Heart right ventricle (tissue), 16 donors: ENCODE data around the gene PLEKHG5. TPM values are rescaled to one million over a fixed set of nuclear protein-coding genes. Genes with fewer than 3 reads are reported as not detected.

Experiments
- ATAC-seq, 8 donors: fragments of 200-7000 bp; cut with Tn5 transposase; one replicate each; pipeline ENCODE4 v1.9.1; 2020; ENCODE audit warnings: mild to moderate bottlenecking in 8 of 8, moderate library complexity in 8 of 8, moderate number of reproducible peaks in 1 of 8
- DNase-seq, 2 donors: peaks; one replicate each; pipeline ENCODE4 v3.0.0-alpha.2; 2020
- H3K27ac ChIP-seq, 10 donors: fragments of 200-600 bp; sonication (generic) in 2 of 10; one replicate each; pipeline versions ENCODE4 v1.5.0 to v1.8.0; 2020 to 2022; ENCODE audit warnings: mild to moderate bottlenecking in 3 of 10
- H3K27me3 ChIP-seq, 7 donors: fragments of 200-600 bp; one replicate each; pipeline ENCODE4 v1.8.0; 2021 to 2022; ENCODE audit warnings: mild to moderate bottlenecking in 2 of 7
- H3K36me3 ChIP-seq, 9 donors: fragments of 200-600 bp; sonication (generic) in 1 of 9; one replicate each; pipeline versions ENCODE4 v1.5.0 to v1.8.0; 2020 to 2022; ENCODE audit warnings: mild to moderate bottlenecking in 2 of 9
- H3K4me1 ChIP-seq, 9 donors: fragments of 200-600 bp; sonication (generic) in 1 of 9; one replicate each; pipeline versions ENCODE4 v1.5.0 to v1.8.0; 2020 to 2022; ENCODE audit warnings: mild to moderate bottlenecking in 4 of 9
- H3K4me3 ChIP-seq, 10 donors: fragments of 200-600 bp; sonication (generic) in 2 of 10; one replicate each; pipeline versions ENCODE4 v1.5.0 to v1.8.0; 2020 to 2022; ENCODE audit warnings: mild to moderate bottlenecking in 7 of 10, moderate library complexity in 2 of 10
- H3K9me3 ChIP-seq, 11 donors: fragments of 200-600 bp in 10 of 11; sonication (generic) in 2 of 11; one replicate each; pipeline versions ENCODE4 v1.5.0 to v1.8.0; 2013 to 2022; ENCODE audit warnings: mild to moderate bottlenecking in 2 of 11, control low read depth in 1 of 11, moderate library complexity in 1 of 11
- WGBS, 2 donors: extraction: QIAGEN DNeasy Blood & Tissue Kit; methylation state at CpG; one replicate each; pipeline ENCODE4 v1.1.7; 2013; ENCODE audit warnings: inconsistent platforms in 1 of 2; 5-methylcytosine and 5-hydroxymethylcytosine counted together
- intact Hi-C, 10 donors: fragments of 100-400 bp; cut with DNase I; formaldehyde crosslinking; loops; one replicate each; pipeline versions ENCODE4 v1.11.1 to v1.14.2; 2022
- polyA plus RNA-seq, 2 donors: library from polyadenylated mRNA; stranded (reverse); fragments of 200-250 nt; gene quantifications; one replicate each; pipeline ENCODE4 v1.2.3, GENCODE V29; 2013
- total RNA-seq, 10 donors: library from RNA; stranded (reverse); fragmentation: NEBNext Ultra II Directional in 3 of 10; extraction: Animal tissue kit (Norgen Biotek cat#: 25700) in 3 of 10; gene quantifications; one replicate each; pipeline versions ENCODE4 v1.2.1 to v1.2.4, GENCODE V29; 2021 to 2023
- TF ChIP-seq, protein P1 (sequence below), 9 donors: fragments of 200-600 bp; sonication (generic) in 2 of 9; IDR thresholded peaks; one replicate each; pipeline versions ENCODE4 v1.5.0 to v1.8.0; 2021 to 2022; ENCODE audit warnings: antibody characterized with exemption in 9 of 9, mild to moderate bottlenecking in 5 of 9, moderate library complexity in 1 of 9
- donor health status: Arrhythmogenic right ventricular cardiomyopathy.
- donor health status: ischemic (EF 13 %, LVEDD 7.1; RV severe dilation, severe dysfunction).
- donor health status: healthy with polysubstance abuse.
- donor health status: DM: no; HTN: yes; CAD: no.
- donor health status: DM: no; HTN: no; CAD: no.
- donor health status: ischemic (EF 25% LVEDD 6.9; RV normal size, moderate dysfunction).
- donor health status: ischemic (EF 25% LVEDD 5.7; RV mildly dilated, moderate dysfunction).
- donor health status: healthy.
- donor health status: DM: yes; HTN: yes; CAD: no.
- donor health status: Ischemic cardiomyopathy.
- donor health status: ischemic (EF 35%, LVEDD 5.7; RV mildly dilated, moderate dysfunction).
- donor health status: nonischemic (EF 11% LVEDD 7.7; RV severe dilation, severe dysfunction).
- donor health status: DM: yes; HTN: yes; CAD: no.
- donor health status: PGD.
- donor health status: ischemic (EF 29% LVEDD 5.4; RV normal size, mild dysfunction).
- donor health status: nonischemic (EF 23%, LVEDD 6.1; RV moderate dilation, normal function).

Gene PLEKHG5
- total and polyA plus RNA-seq, 12 donors, result 6.6 to 28.7 (median 15.3) TPM

DNA sequence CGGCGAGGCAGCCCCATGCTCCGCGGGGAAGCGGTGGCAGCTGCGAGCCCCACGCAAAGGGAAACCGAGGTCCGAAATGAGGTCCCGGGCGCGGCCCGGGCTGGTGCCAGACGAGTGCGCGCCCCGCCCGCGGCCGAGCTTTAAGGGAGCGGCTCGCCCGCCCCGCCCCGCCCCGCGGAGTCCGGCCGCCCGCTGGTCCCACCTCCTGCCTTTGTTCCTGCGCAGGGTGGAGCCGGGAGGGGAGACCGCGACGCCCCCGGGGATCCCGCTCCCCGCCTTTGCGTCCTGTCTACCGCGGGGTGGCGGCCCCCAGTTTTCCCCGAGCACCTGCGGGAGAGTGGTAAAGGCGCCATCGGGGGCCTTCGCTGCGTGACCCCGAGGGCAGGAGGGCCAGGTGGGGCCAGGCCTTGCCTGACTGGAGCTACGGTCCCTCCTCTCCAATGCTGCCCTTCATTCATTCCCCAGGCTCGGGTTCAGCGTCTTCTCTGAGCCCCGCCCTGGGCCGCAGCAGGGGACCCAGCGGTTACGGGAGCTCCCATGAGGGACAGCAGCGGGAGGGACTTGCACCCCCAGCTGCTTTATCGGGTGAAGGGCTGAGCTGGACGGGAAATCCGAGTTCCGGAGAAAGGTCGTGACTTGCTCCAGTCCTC lies 71.5 kb downstream of the PLEKHG5 start, which contains the start of gene HES2:
HES2 (minus strand) TSS at position 116 of the 650 bp plus-strand sequence; CDS start at position 17, 99 bp downstream.
- peaks cover 59 to 100% (median 98%) of the 10 kb centered on the region in 7 donors for H3K27me3 ChIP-seq
- H3K4me1 ChIP-seq, result peaks cover 27 to 44% (median 40%) of the 10 kb centered on the region in 9 donors
- H3K36me3 ChIP-seq, result no peaks in the 10 kb centered on the region
- 1 to 2% methylated on average over 48 to 62 of the region's 62 CpGs for WGBS, 2 donors
- H3K9me3 ChIP-seq, result no peaks in the 10 kb centered on the region
- intact Hi-C loops, result loop anchor here in 1 of 10 donors (5.0 kb wide), 1 partner anchor 168 kb away; no protein-coding TSS in a partner anchor
- TF ChIP-seq, protein P1, sequence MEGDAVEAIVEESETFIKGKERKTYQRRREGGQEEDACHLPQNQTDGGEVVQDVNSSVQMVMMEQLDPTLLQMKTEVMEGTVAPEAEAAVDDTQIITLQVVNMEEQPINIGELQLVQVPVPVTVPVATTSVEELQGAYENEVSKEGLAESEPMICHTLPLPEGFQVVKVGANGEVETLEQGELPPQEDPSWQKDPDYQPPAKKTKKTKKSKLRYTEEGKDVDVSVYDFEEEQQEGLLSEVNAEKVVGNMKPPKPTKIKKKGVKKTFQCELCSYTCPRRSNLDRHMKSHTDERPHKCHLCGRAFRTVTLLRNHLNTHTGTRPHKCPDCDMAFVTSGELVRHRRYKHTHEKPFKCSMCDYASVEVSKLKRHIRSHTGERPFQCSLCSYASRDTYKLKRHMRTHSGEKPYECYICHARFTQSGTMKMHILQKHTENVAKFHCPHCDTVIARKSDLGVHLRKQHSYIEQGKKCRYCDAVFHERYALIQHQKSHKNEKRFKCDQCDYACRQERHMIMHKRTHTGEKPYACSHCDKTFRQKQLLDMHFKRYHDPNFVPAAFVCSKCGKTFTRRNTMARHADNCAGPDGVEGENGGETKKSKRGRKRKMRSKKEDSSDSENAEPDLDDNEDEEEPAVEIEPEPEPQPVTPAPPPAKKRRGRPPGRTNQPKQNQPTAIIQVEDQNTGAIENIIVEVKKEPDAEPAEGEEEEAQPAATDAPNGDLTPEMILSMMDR (IDR thresholded peaks at IDR 0.05), result no peak
- DNase-seq (no peak), ATAC-seq (peak in 6 of 8 donors; percentile 39 to 66 (median 48))
- H3K4me3 ChIP-seq, result peak within 1 kb of the TSS; percentile 23 to 55 (median 44)
- no peak within 1 kb of the TSS for H3K27ac ChIP-seq

DNA sequence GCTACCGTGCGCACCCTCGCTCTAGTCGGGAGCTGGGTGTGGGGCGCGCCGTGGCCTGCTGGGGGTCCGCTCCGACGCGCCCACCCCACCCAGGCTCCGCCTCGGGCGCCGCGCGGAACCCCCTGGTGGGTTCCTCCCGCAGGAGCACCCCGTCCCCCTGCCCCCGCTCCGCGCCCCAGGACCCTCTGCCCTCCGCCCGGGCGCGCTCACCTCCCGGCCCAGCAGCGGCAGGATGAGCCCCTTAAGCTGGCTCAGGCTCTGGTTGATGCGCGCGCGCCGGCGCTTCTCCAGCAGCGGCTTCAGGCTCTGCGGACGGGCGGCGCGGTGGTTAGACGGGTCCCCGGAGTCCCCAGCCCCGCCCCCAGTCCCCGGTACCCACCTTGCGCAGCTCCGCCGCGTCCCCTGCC lies 72.1 kb downstream of the PLEKHG5 start:
- DNase-seq (no peak), ATAC-seq (no peak)
- intact Hi-C loops, result loop anchor here in 1 of 10 donors (5.0 kb wide), 1 partner anchor 167 kb away; no protein-coding TSS in a partner anchor
- H3K36me3 ChIP-seq, result no peaks in the 10 kb centered on the region
- H3K4me3 ChIP-seq, result peak overlapping the region; percentile 23 to 55 (median 44)
- no peak overlapping the region for H3K27ac ChIP-seq
- WGBS, 2 donors, result 1 to 2% methylated on average over 48 of the region's 48 CpGs
- H3K4me1 ChIP-seq, result peaks cover 27 to 44% (median 38%) of the 10 kb centered on the region in 9 donors
- H3K9me3 ChIP-seq, result no peaks in the 10 kb centered on the region
- H3K27me3 ChIP-seq, result peaks cover 53 to 100% (median 98%) of the 10 kb centered on the region in 7 donors
- TF ChIP-seq, protein P1 (IDR thresholded peaks at IDR 0.05), result no peak

DNA sequence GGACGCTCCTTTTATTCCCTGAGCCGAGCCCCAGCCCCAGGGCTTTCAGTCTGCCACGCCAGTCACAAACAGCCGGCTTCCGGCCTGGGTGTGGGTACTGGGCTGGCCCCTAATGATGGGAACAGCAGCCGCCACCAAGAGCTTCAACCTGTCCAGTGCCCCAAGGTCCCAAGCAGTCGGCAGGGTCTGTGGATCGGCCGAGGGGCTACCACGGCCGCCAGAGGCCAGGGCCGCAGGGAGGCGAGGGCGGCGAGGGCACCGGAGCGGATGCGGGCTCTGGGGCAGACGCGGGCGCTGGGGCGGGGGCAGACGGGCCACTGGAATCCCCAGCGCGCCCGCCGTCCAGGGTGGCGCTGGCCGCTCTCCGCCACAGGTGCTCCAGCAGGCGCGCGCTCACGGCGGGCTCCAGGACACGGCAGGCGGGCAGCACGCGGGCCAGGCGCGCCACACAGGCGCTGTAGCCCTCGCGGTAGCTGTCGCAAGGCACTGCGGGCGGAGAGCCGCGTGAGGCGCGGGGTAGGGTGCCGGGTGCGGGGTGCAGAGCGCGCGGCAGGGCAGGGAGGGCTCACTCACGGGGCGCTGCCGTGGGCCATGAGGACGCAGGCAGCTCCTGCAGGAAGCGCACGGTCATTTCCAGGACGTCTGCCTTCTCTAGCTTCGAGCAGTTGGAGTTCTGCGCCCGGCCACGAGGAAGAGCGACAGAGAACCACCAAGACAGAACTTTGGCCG lies 72.6 kb downstream of the PLEKHG5 start:
- H3K27me3 ChIP-seq, result peaks cover 48 to 100% (median 98%) of the 10 kb centered on the region in 7 donors
- 7 to 9% methylated on average over 57 to 69 of the region's 69 CpGs for WGBS, 2 donors
- no peak for ATAC-seq
- no peak for DNase-seq
- intact Hi-C loops, result loop anchor here in 1 of 10 donors (5.0 kb wide), 1 partner anchor 167 kb away; no protein-coding TSS in a partner anchor
- H3K9me3 ChIP-seq, result no peaks in the 10 kb centered on the region
- TF ChIP-seq, protein P1 (IDR thresholded peaks at IDR 0.05), result no peak
- no peak overlapping the region for H3K27ac ChIP-seq
- no peaks in the 10 kb centered on the region for H3K36me3 ChIP-seq
- peak overlapping the region in 8 of 10 donors; percentile 38 to 55 (median 44) for H3K4me3 ChIP-seq
- H3K4me1 ChIP-seq, result peaks cover 26 to 41% (median 32%) of the 10 kb centered on the region in 9 donors

DNA sequence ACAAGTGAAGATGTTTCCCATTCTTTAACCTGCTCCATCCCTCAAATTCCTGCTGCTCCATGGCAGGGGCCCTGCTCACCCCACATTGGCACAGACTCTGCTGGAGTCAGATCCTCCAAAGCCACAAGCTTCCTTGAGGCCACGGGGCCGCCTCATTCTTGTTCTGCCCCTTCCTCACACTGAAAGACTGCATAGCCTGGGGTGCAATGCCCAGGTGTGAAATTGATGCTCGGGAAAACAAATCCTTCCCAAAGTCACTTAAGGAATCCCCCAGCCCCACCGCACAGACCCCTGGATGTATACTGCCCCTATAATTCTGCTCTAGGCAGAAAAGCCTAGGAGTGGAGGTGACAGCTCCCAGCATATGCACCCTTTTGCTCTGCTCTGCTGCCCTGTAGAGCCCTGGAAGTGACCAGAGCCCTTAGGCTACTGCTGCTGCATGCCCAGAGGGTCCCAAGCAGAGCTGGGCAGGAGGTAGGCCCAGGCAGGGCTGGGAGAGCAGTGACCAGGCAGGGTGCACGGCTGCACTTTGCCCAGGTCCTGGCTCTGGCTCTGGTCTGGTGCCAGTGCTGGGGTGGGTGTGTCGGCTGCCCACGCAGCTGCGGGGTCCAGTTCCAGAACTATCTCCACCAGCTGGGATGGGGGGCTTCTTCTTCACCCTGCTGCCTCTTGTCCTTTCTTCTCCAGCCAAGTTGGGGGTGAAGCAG lies 73.4 kb downstream of the PLEKHG5 start:
- peaks cover 19 to 34% (median 25%) of the 10 kb centered on the region in 9 donors for H3K4me1 ChIP-seq
- H3K9me3 ChIP-seq, result no peaks in the 10 kb centered on the region
- ATAC-seq, result no peak
- DNase-seq, result no peak
- H3K27ac ChIP-seq, result no peak overlapping the region
- WGBS, 2 donors, result 58 to 69% methylated on average over 8 of the region's 8 CpGs
- TF ChIP-seq, protein P1 (IDR thresholded peaks at IDR 0.05), result no peak
- H3K27me3 ChIP-seq, result peaks cover 44 to 100% (median 98%) of the 10 kb centered on the region in 7 donors
- intact Hi-C loops, result loop anchor here in 1 of 10 donors (5.0 kb wide), 1 partner anchor 166 kb away; no protein-coding TSS in a partner anchor
- H3K4me3 ChIP-seq, result no peak overlapping the region
- H3K36me3 ChIP-seq, result no peaks in the 10 kb centered on the region
